ENCODE data around the gene CREB5.

DNA sequence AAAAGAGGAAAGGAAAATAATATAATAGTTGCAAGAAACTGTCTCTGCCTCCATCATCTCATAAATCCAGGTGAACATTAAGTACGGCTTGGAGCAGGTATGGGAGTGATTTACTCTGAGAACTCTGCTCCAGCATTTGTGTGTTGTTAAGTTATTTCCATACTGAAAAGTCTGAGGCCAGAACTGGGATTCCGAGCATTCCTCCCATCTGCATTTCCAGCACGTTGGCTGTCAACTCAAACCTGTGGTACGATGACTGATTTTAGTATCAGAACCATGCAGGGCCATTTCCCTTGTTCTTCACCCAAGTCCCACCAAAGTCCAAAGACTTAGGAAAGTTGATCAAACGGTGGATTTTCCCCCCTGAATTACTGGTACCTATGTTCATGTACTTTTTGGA lies 104.9 kb downstream of the CREB5 start:
- TF ChIP-seq, protein P1, sequence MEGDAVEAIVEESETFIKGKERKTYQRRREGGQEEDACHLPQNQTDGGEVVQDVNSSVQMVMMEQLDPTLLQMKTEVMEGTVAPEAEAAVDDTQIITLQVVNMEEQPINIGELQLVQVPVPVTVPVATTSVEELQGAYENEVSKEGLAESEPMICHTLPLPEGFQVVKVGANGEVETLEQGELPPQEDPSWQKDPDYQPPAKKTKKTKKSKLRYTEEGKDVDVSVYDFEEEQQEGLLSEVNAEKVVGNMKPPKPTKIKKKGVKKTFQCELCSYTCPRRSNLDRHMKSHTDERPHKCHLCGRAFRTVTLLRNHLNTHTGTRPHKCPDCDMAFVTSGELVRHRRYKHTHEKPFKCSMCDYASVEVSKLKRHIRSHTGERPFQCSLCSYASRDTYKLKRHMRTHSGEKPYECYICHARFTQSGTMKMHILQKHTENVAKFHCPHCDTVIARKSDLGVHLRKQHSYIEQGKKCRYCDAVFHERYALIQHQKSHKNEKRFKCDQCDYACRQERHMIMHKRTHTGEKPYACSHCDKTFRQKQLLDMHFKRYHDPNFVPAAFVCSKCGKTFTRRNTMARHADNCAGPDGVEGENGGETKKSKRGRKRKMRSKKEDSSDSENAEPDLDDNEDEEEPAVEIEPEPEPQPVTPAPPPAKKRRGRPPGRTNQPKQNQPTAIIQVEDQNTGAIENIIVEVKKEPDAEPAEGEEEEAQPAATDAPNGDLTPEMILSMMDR (IDR thresholded peaks at IDR 0.05): no peak
- no peak for TF ChIP-seq POLR2AphosphoS5 (IDR thresholded peaks at IDR 0.05)
